Parathyroid adenoma (tissue), 2 donors: ENCODE measurements around the gene OTX2.

ENCODE experiments used
- H2AFZ ChIP-seq: fragments of 300-600 bp; sonication (generic); one replicate; pipeline ENCODE4 v1.7.0; 2017; ENCODE audit warnings: antibody characterized with exemption, mild to moderate bottlenecking
- H3K27ac ChIP-seq: fragments of 300-600 bp; sonication (generic); one replicate; pipeline ENCODE4 v1.7.0; 2017
- H3K27me3 ChIP-seq: fragments of 300-600 bp; sonication (generic); one replicate; pipeline ENCODE4 v1.7.0; 2017; ENCODE audit warnings: low read length; ENCODE audit not compliant: control insufficient read depth, insufficient read depth
- H3K36me3 ChIP-seq: fragments of 300-600 bp; sonication (generic); one replicate; pipeline ENCODE4 v1.7.0; 2017; ENCODE audit warnings: low read length; ENCODE audit not compliant: control insufficient read depth, insufficient read depth
- H3K4me1 ChIP-seq: fragments of 300-600 bp; sonication (generic); one replicate; pipeline ENCODE4 v1.7.0; 2017; ENCODE audit warnings: control low read depth
- H3K4me2 ChIP-seq: fragments of 300-600 bp; sonication (generic); one replicate; pipeline ENCODE4 v1.7.0; 2017; ENCODE audit warnings: low read length
- H3K4me3 ChIP-seq: fragments of 300-600 bp; sonication (generic); one replicate; pipeline ENCODE4 v1.7.0; 2017; ENCODE audit warnings: low read depth, low read length
- H3K79me2 ChIP-seq: fragments of 300-600 bp; sonication (generic); one replicate; pipeline ENCODE4 v1.7.0; 2017; ENCODE audit warnings: control low read depth
- H3K9ac ChIP-seq: fragments of 300-600 bp; sonication (generic); one replicate; pipeline ENCODE4 v1.7.0; 2017; ENCODE audit warnings: mild to moderate bottlenecking
- H3K9me3 ChIP-seq: fragments of 300-600 bp; sonication (generic); one replicate; pipeline ENCODE4 v1.7.0; 2017; ENCODE audit warnings: low read length; ENCODE audit not compliant: control insufficient read depth
- CTCF ChIP-seq: fragments of 300-600 bp; sonication (generic); IDR thresholded peaks from one replicate; pipeline ENCODE4 v1.7.0; 2017; ENCODE audit warnings: antibody characterized with exemption, mild to moderate bottlenecking
- donor health status: primary hyperparathyroidism.

The OTX2 gene

DNA sequence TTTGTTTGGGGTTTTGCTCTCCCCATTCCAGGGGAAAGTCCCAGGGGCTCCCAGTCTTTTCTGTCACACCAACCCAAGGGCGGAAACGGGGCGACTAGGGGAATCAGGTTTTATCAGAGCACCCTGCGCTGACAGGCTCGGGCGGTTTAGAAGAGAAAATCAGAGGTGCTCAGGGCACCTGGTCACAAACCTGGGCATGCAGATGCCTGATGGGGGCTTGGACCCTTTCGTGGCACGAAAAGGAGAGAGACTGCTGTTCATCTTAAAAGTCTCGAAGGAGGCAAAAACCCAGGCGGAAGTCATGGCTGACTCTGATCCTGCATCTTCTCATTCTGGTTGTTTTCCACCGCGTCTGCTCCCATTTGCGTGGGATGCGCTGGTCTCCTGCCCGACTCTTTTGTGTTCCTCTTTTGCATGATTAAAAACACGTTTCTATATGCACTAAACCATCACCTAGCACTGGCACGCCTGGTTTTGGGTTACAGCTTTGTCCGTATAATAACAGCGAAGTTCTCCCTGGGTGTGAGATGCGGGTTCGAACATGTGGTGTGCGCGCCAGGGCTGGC lies 13.2 kb downstream of the OTX2 start:
- TF ChIP-seq CTCF = no peak
- H3K27ac ChIP-seq = no peak overlapping the region
- peaks cover 33% of the 10 kb centered on the region for H3K27me3 ChIP-seq

GRCh38 chr14:56796259-56796658 lies 14.0 kb downstream of the OTX2 start:
- H3K79me2 ChIP-seq = no peaks in the 10 kb centered on the region
- no peak overlapping the region for H2AFZ ChIP-seq
- H3K27ac ChIP-seq = no peak overlapping the region
- no peak overlapping the region for H3K4me3 ChIP-seq
- no peaks in the 10 kb centered on the region for H3K36me3 ChIP-seq
- H3K4me2 ChIP-seq = no peak overlapping the region
- no peak for TF ChIP-seq CTCF
- H3K9me3 ChIP-seq = no peaks in the 10 kb centered on the region
- peaks cover 33% of the 10 kb centered on the region for H3K27me3 ChIP-seq
- no peaks in the 10 kb centered on the region for H3K4me1 ChIP-seq
- H3K9ac ChIP-seq = no peak overlapping the region

More for the DNA sequence above, 13.2 kb downstream of the OTX2 start:
- H3K79me2 ChIP-seq = no peaks in the 10 kb centered on the region
- no peak overlapping the region for H3K4me3 ChIP-seq
- H3K9ac ChIP-seq = no peak overlapping the region
- H3K9me3 ChIP-seq = no peaks in the 10 kb centered on the region
- peak overlapping the region; percentile 22 for H2AFZ ChIP-seq
- H3K4me2 ChIP-seq = peak overlapping the region; percentile 53
- H3K36me3 ChIP-seq = no peaks in the 10 kb centered on the region
- no peaks in the 10 kb centered on the region for H3K4me1 ChIP-seq

DNA sequence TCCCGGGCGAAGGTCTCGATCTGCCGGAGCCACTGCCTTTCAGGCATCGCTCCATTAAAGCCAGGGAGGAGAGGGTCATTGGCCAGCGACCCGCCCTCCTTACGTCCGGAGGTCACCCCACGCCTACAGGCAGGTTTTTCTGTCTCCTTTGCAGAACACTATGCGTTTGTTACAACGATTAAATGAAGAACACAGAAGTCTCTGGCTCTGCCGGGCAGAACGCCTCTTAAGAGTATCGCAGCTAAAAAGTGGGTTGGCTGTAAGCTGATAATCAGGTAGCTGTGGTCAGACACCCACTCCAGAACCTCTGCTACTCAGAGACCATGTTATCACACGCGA lies 15.0 kb downstream of the OTX2 start:
- Histone ChIP-seq H3K4me1 (no peaks in the 10 kb centered on the region), H3K4me3 (peak overlapping the region; percentile 11), H3K4me2 (no peak overlapping the region), H3K79me2 (no peaks in the 10 kb centered on the region), H3K27me3 (peaks cover 33% of the 10 kb centered on the region), H3K27ac (no peak overlapping the region), H2AFZ (peak overlapping the region; percentile 15), H3K9ac (no peak overlapping the region), H3K9me3 (no peaks in the 10 kb centered on the region), H3K36me3 (no peaks in the 10 kb centered on the region)
- no peak for TF ChIP-seq CTCF

GRCh38 chr14:56794557-56795283 lies 15.6 kb downstream of the OTX2 start:
- peaks cover 33% of the 10 kb centered on the region for H3K27me3 ChIP-seq
- no peak overlapping the region for H3K4me3 ChIP-seq
- no peaks in the 10 kb centered on the region for H3K79me2 ChIP-seq

More at GRCh38 chr14:56794557-56795283, 15.6 kb downstream of the OTX2 start:
- no peak for TF ChIP-seq CTCF
- Histone ChIP-seq H3K27ac (no peak overlapping the region), H2AFZ (peak overlapping the region; percentile 15), H3K4me2 (no peak overlapping the region), H3K9ac (no peak overlapping the region), H3K36me3 (no peaks in the 10 kb centered on the region), H3K9me3 (no peaks in the 10 kb centered on the region), H3K4me1 (no peaks in the 10 kb centered on the region)
